ENCODE measurements around the gene PRKN.
"Not testable (repeated sequence)": the region's sequence is repeated elsewhere in the genome, so short reads cannot be mapped to it uniquely, and the experiment has no call there.

The PRKN gene

DNA sequence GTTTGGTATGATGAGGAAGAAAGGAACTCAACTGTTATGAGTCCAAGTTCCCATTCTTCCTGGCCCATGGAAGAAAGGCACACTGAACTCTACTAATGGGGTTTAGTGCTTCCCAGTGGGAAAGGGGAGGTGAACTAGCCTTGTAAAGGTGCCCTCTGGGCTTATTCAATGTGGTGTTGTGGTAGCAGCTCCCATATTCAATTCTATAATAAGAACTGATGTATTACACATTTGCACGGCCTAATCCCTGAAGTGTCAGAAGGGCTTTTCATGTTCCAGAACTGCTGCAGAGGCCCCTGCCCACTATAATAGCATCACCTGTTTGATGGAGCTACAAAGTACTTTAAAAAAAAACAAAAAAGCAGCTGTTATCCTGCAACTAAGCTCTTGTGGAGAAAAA is 17.1 kb downstream of the PRKN start:
- no peak for DNase-seq

GRCh38 chr6:162709431-162709830 is 18.1 kb downstream of the PRKN start:
- no peak for DNase-seq

- DNase-seq: no peak
Observed at GRCh38 chr6:162708971-162709370, 18.6 kb downstream of the PRKN start.

- no peak for DNase-seq
Observed at GRCh38 chr6:162706232-162706631, 21.3 kb downstream of the PRKN start.

DNA sequence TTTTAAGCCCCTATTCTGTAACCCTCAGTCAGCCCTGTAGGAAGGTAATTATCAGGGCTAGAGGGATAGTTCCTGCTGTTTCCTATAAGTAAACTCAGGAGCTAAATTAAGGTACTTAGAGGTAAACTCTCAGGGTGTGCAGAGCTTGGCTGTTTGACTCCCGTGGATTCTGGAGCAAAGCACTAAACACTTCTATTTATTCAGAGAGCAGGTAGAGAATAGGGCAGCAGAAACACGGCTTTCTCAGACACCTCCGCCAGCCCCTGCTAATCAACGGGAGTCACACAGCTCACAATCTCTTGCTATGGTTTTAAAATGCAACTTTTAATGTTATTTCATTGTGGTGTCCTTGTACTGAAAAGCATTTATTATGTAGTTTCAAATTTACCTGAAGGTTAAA is 21.8 kb downstream of the PRKN start:
- no peak for DNase-seq

DNA sequence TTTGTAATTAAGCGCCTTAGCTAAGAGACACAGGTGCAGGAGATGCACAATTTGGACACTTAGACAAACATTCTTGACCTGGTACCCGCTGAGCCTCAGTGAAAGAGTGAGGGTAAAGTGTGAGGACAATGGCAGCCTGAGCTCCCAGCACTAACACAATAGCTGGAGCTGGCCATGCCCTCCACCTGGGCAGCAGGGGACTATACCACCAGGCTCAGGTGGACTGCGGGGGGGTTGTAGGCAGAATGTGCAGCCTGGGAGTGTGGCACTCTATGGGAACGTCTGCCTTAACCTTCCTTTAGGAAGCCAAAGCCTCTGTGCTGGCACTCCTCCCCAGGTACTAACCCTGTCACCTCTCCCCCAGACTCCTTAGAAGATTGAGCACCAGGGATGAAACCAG is 23.6 kb downstream of the PRKN start:
- DNase-seq: no peak

- DNase-seq: no peak
Observed at GRCh38 chr6:162702446-162702845, 25.1 kb downstream of the PRKN start.

- no peak for DNase-seq
Observed at GRCh38 chr6:162701551-162701950, 26.0 kb downstream of the PRKN start.

- no peak for DNase-seq
Observed at GRCh38 chr6:162700966-162701365, 26.6 kb downstream of the PRKN start.

GRCh38 chr6:162699961-162700360 is 27.6 kb downstream of the PRKN start:
- DNase-seq: no peak

DNA sequence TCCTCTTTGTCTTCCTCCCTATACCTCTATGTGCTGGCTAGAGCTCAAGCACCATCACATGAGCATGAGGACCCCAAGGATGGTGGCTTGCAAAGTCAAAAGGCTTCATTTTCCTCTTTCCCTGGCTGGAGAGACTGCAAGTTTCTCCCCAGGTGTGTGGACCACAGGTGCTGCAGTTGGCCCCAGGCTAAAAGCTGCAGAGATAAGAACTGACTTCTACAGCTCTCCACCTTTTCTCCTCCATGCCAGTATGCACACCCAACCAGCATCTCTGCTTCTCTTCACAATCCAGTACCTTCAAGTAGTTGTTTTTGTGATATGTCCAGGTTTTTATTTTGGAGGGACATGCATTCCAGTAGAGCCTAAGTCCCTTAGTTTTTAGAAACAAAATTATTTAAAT is 29.1 kb downstream of the PRKN start:
- DNase-seq: no peak

GRCh38 chr6:162697872-162698403 is 29.6 kb downstream of the PRKN start:
- DNase-seq: no peak

- no peak for DNase-seq
Observed at GRCh38 chr6:162690158-162690557, 37.4 kb downstream of the PRKN start.

GRCh38 chr6:162688751-162689345 is 38.7 kb downstream of the PRKN start:
- no peak for DNase-seq

DNA sequence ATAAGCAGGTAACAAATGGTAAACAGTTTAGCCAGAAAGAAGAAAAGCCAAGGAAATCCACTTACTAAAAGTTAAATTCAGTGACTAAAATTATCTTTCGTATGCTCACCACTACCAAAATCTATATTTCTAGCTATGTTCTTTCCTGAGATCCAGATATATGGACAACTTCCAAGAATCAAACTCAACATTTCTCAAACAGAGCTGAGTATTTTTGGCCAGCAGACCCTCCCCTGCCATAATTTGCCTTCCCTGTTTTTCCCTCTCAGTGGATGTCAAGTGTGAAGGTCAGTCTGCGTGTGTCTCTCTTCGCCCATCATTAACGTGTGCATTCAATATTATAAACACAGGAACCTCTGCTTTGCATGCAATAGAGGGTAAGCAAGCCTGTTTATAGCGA is 42.0 kb downstream of the PRKN start:
- no peak for DNase-seq

DNA sequence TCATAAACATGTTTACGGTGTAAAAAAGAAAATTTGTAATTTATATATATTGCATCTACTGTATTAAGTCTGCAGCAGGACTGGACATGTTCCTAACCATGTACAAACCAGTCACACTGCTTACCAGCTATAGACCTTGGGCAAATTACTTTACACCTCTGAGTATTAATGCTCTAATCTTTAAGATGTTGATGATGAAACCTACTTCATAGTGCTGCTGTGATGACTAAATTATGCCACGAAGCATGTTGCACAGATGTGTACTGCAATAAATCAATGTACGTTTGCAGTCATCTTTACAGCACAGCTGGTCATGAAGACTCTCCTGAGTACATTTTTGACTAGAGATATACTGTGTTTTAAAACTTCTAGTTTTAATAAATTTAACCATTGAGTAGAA is 42.6 kb downstream of the PRKN start:
- DNase-seq: no peak

DNA sequence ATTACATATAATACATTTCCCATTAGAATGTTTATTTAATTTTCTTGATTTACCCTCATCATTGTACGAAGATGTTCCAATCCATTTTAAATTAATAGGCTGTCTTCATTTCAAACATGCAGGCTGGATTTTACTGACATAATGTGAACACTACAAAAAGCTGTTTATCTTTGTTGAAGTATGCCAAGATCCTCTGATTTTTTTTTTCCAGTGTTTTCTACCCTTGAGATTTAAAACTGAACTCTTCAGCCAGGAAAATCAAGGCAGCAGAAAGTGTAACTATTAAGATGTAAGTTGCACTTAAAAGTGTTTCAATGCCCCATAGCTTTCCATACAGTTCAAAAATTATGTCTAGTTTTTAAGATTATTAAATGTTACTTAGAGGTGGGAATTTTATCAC is 43.5 kb downstream of the PRKN start:
- no peak for DNase-seq

GRCh38 chr6:162683135-162683534 is 44.4 kb downstream of the PRKN start:
- no peak for DNase-seq

GRCh38 chr6:162681447-162681846 is 46.1 kb downstream of the PRKN start:
- no peak for DNase-seq

- no peak for DNase-seq
Observed at GRCh38 chr6:162680871-162681270, 46.7 kb downstream of the PRKN start.

DNA sequence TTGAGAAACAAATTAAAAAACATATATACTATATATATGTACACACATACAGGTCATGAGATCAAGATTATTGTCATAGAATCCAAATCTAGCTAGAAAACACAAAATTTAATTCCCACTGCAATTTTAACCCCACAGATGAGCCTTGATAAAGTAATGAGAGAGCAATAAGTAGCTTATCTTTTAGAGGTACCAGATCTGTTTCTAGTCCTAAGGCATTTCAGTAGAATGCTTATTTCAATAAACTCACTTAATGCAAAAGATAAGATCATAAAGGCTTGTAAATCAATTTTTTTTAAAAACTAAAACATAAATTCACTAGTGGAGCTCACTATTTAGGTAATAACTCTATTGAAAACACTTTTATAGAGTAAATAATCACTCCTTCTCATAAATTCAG is 47.2 kb downstream of the PRKN start:
- no peak for DNase-seq

DNA sequence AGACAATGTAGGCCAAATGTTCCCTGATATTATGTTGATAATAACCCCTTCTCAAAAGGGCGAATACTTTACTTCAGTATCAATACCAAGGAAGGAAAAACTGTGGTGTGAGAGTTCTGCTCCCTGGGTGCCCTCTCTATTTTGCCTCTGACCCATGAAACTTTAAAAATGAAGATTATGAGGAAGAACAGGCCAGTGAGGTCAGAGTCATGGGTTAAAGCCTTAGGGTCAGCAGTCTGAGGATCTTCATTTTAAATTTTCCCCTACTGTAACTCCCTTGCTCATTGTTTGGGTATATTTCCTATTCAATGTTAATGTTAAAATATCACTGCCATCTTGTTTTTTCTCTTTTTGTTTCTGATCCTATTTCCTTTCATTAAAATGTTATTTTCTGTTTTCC is 47.9 kb downstream of the PRKN start:
- DNase-seq: no peak

DNA sequence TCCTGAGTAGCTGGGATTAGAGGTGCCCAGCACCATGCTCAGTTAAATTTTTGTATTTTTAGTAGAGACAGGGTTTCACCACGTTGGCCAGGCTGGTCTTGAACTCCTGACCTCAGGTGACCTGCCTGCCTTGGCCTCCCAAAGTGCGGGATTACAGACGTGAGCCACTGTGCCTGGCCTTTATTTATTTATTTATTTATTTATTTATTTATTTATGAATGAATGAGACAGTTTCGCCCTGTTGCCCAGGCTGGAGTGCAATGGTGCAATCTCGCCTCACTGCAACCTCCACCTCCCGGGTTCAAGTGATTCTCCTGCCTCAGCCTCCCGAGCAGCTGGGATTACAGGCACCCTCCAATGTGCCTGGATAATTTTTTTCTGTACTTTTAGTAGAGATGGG is 48.7 kb downstream of the PRKN start:
- DNase-seq: not testable (repeated sequence)

GRCh38 chr6:162675503-162675902 is 52.1 kb downstream of the PRKN start:
- no peak for DNase-seq

GRCh38 chr6:162674452-162674851 is 53.1 kb downstream of the PRKN start:
- no peak for DNase-seq
